ENCODE data around the gene CAPN13.

Gene CAPN13

DNA sequence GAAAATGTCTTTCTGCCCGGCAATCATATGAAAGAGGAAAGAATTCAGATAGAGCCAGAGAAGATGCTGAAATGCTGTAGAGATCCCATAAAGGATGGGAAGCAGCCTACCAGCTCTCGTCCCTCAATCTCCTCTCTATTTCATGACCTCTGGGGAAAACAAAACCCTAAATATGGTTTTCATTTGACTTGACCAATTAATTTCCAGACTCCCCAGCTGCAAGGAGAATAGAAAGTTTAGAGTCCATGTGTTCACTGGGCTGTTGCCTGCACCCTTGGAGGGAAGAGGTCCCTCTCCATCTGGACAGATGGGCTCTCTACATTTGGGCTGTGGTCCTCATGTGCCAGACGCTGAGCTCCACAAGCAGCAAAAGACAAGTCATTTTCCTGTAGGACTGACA lies 40.6 kb downstream of the CAPN13 start:
- no peak overlapping the region for H3K4me3 ChIP-seq
- no peaks in the 10 kb centered on the region for H3K36me3 ChIP-seq
- no peak overlapping the region for H3K27ac ChIP-seq
- intact Hi-C loops (cut with DNase I; ENCODE audit: low total_unique reads): no loop called here
- no peak for DNase-seq
- H3K9me3 ChIP-seq: no peaks in the 10 kb centered on the region
- H3K27me3 ChIP-seq: peaks cover 0 to 29% of the 10 kb centered on the region in 2 donors
- H3K4me1 ChIP-seq: no peaks in the 10 kb centered on the region
- TF ChIP-seq, protein P1, sequence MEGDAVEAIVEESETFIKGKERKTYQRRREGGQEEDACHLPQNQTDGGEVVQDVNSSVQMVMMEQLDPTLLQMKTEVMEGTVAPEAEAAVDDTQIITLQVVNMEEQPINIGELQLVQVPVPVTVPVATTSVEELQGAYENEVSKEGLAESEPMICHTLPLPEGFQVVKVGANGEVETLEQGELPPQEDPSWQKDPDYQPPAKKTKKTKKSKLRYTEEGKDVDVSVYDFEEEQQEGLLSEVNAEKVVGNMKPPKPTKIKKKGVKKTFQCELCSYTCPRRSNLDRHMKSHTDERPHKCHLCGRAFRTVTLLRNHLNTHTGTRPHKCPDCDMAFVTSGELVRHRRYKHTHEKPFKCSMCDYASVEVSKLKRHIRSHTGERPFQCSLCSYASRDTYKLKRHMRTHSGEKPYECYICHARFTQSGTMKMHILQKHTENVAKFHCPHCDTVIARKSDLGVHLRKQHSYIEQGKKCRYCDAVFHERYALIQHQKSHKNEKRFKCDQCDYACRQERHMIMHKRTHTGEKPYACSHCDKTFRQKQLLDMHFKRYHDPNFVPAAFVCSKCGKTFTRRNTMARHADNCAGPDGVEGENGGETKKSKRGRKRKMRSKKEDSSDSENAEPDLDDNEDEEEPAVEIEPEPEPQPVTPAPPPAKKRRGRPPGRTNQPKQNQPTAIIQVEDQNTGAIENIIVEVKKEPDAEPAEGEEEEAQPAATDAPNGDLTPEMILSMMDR (IDR thresholded peaks at IDR 0.05): no peak

DNA sequence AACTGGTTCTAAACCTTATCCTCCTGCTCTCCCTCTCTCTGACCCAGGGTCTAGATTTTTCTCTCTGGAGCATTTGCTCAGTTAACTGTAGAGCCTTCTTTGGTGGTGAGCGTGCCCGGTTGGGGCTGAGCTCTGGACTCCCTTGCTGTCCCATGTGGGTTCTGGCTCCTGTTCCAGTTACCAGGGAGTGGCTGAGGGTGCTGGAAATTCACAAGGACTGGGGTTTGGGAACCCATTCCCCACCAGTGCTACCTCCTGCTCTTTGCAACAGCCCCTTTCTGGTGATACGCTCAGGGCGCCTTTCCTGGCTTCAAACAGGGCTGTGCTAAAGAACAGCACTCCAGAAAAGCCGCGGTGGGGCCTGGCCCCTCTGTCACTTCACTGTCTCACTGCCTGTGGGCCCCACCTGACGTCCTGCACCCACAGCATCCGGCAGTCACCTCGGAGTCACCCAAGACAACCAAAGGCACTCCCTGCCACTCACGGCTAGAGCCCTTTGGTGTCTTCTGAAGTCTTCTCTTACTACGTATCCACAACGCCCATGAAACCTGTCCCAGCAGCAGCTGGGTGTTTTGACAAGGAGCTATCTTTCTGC lies 41.3 kb downstream of the CAPN13 start:
- no peaks in the 10 kb centered on the region for H3K36me3 ChIP-seq
- DNase-seq: no peak
- intact Hi-C loops (cut with DNase I; ENCODE audit: low total_unique reads): no loop called here
- H3K9me3 ChIP-seq: no peaks in the 10 kb centered on the region
- H3K4me3 ChIP-seq: no peak overlapping the region
- peaks cover 0 to 29% of the 10 kb centered on the region in 2 donors for H3K27me3 ChIP-seq
- H3K27ac ChIP-seq: no peak overlapping the region
- TF ChIP-seq, protein P1 (IDR thresholded peaks at IDR 0.05): no peak
- no peaks in the 10 kb centered on the region for H3K4me1 ChIP-seq

DNA sequence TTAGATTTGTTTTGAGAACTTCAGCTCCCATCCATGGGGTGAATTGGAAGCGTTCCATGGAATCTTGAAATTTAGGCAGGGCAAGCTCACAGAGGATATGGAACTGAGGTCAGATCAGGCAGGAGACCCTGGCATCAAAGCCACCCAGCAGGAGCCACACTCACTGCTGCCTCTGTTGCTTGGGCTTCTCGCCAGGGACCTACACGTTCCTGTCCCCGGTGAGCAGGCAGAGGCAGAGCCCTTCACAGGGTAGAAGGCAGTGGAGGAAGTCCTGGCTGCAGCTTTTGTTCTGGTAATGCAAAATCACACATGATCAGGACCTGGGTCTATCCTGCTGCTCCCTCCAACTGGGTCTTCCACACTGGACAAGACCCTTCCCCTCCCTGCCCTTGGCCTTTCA lies 42.1 kb downstream of the CAPN13 start:
- TF ChIP-seq, protein P1 (IDR thresholded peaks at IDR 0.05): no peak
- Histone ChIP-seq H3K36me3 (no peaks in the 10 kb centered on the region), H3K9me3 (no peaks in the 10 kb centered on the region), H3K4me3 (no peak overlapping the region), H3K27me3 (peaks cover 0 to 25% of the 10 kb centered on the region in 2 donors), H3K27ac (no peak overlapping the region), H3K4me1 (no peaks in the 10 kb centered on the region)
- DNase-seq: no peak
- intact Hi-C loops (cut with DNase I; ENCODE audit: low total_unique reads): no loop called here

DNA sequence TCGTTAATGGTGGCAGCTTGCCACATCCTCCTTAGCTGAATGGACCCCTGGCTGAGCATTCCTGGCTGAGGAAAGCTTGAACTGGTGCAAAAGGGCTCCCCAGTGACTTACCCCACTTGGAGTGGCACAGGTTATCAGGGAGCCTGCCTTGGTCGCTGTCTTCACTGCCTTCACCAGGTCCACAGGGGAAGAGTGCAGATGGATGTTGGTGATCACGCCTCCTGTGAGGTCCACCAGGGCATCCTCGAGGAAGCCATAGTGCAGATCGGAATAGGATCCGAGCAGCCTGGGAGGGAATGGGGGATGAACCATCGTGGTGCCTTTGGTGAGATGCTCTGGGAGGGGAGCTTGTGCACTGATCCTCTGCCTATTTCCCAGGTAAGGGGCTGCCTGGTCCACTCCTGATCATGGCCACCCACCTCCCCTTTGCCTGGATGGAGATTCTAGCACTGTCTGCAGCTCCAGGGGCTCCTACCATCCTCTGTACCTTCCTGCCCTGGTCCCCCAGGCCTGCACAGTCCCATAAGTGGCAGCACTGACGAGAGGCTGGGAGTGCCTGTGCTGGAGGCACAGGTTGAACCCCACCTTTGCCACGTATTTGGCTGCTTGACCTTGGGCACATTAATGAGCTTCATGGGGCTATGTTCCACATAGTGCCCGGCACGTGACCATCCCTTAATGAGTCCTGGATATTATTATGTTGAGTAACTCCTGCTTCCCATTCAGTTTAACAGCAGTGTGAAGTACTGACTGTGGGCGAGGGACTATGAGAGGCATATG lies 43.0 kb downstream of the CAPN13 start:
- Histone ChIP-seq H3K9me3 (no peaks in the 10 kb centered on the region), H3K27ac (no peak overlapping the region), H3K4me1 (no peaks in the 10 kb centered on the region), H3K4me3 (no peak overlapping the region), H3K36me3 (no peaks in the 10 kb centered on the region), H3K27me3 (peaks cover 0 to 25% of the 10 kb centered on the region in 2 donors)
- intact Hi-C loops (cut with DNase I; ENCODE audit: low total_unique reads): no loop called here
- DNase-seq: no peak
- TF ChIP-seq, protein P1 (IDR thresholded peaks at IDR 0.05): no peak

DNA sequence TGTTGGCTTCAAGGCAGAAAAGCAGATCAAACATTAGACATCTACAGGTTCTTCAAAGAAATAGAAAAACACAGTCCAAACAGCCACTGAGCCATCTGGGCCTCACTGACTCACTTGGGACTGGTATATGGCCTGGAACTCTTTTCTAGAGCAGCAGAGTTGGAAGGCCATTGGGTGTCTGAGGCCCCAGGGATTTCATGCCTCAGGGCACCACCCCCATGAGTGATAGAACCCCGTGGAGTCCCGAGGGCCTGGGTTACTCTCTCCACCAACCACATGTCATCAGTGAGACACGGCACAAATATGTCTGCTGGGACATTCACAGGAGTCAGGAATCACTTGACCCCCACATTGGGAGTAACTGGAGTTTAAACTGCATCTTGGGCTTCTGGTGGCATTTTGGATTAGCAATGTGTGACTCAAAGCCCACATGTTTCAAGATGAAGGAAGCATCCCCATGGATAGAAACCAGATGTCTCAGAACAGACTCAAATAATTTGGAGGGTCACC lies 44.0 kb downstream of the CAPN13 start:
- Histone ChIP-seq H3K27me3 (peaks cover 0 to 18% of the 10 kb centered on the region in 2 donors), H3K4me3 (no peak overlapping the region), H3K36me3 (no peaks in the 10 kb centered on the region), H3K27ac (no peak overlapping the region), H3K4me1 (no peaks in the 10 kb centered on the region), H3K9me3 (no peaks in the 10 kb centered on the region)
- TF ChIP-seq, protein P1 (IDR thresholded peaks at IDR 0.05): no peak
- no peak for DNase-seq
- intact Hi-C loops (cut with DNase I; ENCODE audit: low total_unique reads): no loop called here

Measured in tibial artery (tissue), 4 donors.